HEK293 (cell line): Measurements from ENCODE around the gene KRCC1.

Experiments
- ELK4 ChIP-seq: IDR thresholded peaks from 2 replicates; pipeline ENCODE4 v1.6.1; 2011; ENCODE audit warnings: mild to moderate bottlenecking, low read depth, low read length, borderline replicate concordance
- KLF10 ChIP-seq: fragments of 450-650 bp; IDR thresholded peaks from 2 replicates; pipeline ENCODE4 v1.5.1; 2018; ENCODE audit warnings: missing biosample characterization, mild to moderate bottlenecking, missing genetic modification characterization
- KLF8 ChIP-seq: fragments of 450-650 bp; formaldehyde crosslinking; IDR thresholded peaks from 2 replicates; pipeline ENCODE4 v1.5.1; 2016; ENCODE audit warnings: missing biosample characterization, missing genetic modification characterization
- REST ChIP-seq: fragments of 450-650 bp; formaldehyde crosslinking; IDR thresholded peaks from 2 replicates; pipeline ENCODE4 v1.5.1; 2016; ENCODE audit warnings: missing biosample characterization, missing genetic modification characterization
- ZBTB26 ChIP-seq: fragments of 450-650 bp; formaldehyde crosslinking; optimal IDR thresholded peaks from 2 replicates; pipeline ENCODE3; 2016; ENCODE audit warnings: missing biosample characterization, mild to moderate bottlenecking, missing genetic modification characterization
- ZBTB7A ChIP-seq: fragments of 450-650 bp; formaldehyde crosslinking; IDR thresholded peaks from 2 replicates; pipeline ENCODE4 v1.5.1; 2016; ENCODE audit warnings: low read depth, missing biosample characterization, missing genetic modification characterization
- ZNF146 ChIP-seq: fragments of 450-650 bp; formaldehyde crosslinking; IDR thresholded peaks from 2 replicates; pipeline ENCODE4 v1.5.1; 2016; ENCODE audit warnings: missing biosample characterization, missing genetic modification characterization
- ZNF311 ChIP-seq: fragments of 450-650 bp; formaldehyde crosslinking; IDR thresholded peaks from 2 replicates; pipeline ENCODE4 v1.5.1; 2017; ENCODE audit warnings: missing biosample characterization, missing genetic modification characterization, borderline replicate concordance
- ZNF580 ChIP-seq: fragments of 450-650 bp; formaldehyde crosslinking; IDR thresholded peaks from 2 replicates; pipeline ENCODE4 v1.5.1; 2016; ENCODE audit warnings: missing biosample characterization, missing genetic modification characterization
- ZNF658 ChIP-seq: fragments of 450-650 bp; formaldehyde crosslinking; IDR thresholded peaks from 2 replicates; pipeline ENCODE4; 2016; ENCODE audit warnings: missing biosample characterization, missing genetic modification characterization
- ZNF830 ChIP-seq: fragments of 450-650 bp; IDR thresholded peaks from 2 replicates; pipeline ENCODE4 v1.5.0; 2018; ENCODE audit warnings: missing biosample characterization, missing genetic modification characterization, low read depth, mild to moderate bottlenecking, moderate library complexity
- ZNF837 ChIP-seq: fragments of 450-650 bp; formaldehyde crosslinking; IDR thresholded peaks from 2 replicates; pipeline ENCODE4 v1.5.1; 2016; ENCODE audit warnings: missing biosample characterization, missing genetic modification characterization
- TF ChIP-seq, protein P1 (sequence below): fragments of 450-650 bp; formaldehyde crosslinking; IDR thresholded peaks from 2 replicates; pipeline ENCODE4 v1.5.1; 2016; ENCODE audit warnings: missing biosample characterization, missing genetic modification characterization

GRCh38 chr2:88085602-88086001, 30.0 kb upstream of the KRCC1 start:
- TF ChIP-seq ZBTB7A (tag by site-specific recombination) (no peak), KLF10 (tag by site-specific recombination) (no peak), REST (tag by site-specific recombination) (no peak), ELK4 (no peak), KLF8 (tag by site-specific recombination) (no peak), ZNF830 (no peak), ZNF311 (no peak), ZNF580 (tag by site-specific recombination) (no peak), ZBTB26 (no peak), ZNF837 (tag by site-specific recombination) (no peak), ZNF146 (tag by site-specific recombination) (no peak), ZNF658 (tag by site-specific recombination) (no peak)
- TF ChIP-seq, protein P1, sequence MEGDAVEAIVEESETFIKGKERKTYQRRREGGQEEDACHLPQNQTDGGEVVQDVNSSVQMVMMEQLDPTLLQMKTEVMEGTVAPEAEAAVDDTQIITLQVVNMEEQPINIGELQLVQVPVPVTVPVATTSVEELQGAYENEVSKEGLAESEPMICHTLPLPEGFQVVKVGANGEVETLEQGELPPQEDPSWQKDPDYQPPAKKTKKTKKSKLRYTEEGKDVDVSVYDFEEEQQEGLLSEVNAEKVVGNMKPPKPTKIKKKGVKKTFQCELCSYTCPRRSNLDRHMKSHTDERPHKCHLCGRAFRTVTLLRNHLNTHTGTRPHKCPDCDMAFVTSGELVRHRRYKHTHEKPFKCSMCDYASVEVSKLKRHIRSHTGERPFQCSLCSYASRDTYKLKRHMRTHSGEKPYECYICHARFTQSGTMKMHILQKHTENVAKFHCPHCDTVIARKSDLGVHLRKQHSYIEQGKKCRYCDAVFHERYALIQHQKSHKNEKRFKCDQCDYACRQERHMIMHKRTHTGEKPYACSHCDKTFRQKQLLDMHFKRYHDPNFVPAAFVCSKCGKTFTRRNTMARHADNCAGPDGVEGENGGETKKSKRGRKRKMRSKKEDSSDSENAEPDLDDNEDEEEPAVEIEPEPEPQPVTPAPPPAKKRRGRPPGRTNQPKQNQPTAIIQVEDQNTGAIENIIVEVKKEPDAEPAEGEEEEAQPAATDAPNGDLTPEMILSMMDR = no peak
